H4 (cell line): ENCODE data around the gene RASGRP2. TPM values are rescaled to one million over a fixed set of nuclear protein-coding genes. Genes with fewer than 3 reads are reported as not detected.
A peak's percentile ranks its signal among the peaks of the same experiment; 100 is the strongest.

ENCODE experiments used
- DNase-seq: peaks from one replicate; pipeline ENCODE4 v3.0.0-alpha.2; 2015; ENCODE audit warnings: low spot score
- total RNA-seq: library from RNA; depleted of rRNA; stranded (reverse); fragments of >200 nt; shearing (Covaris generic); gene quantifications from 2 replicates; pipeline ENCODE4 v1.2.3, GENCODE V29; 2014; rRNA removed

Gene RASGRP2
- not detected in 2 replicates for total RNA-seq

DNA sequence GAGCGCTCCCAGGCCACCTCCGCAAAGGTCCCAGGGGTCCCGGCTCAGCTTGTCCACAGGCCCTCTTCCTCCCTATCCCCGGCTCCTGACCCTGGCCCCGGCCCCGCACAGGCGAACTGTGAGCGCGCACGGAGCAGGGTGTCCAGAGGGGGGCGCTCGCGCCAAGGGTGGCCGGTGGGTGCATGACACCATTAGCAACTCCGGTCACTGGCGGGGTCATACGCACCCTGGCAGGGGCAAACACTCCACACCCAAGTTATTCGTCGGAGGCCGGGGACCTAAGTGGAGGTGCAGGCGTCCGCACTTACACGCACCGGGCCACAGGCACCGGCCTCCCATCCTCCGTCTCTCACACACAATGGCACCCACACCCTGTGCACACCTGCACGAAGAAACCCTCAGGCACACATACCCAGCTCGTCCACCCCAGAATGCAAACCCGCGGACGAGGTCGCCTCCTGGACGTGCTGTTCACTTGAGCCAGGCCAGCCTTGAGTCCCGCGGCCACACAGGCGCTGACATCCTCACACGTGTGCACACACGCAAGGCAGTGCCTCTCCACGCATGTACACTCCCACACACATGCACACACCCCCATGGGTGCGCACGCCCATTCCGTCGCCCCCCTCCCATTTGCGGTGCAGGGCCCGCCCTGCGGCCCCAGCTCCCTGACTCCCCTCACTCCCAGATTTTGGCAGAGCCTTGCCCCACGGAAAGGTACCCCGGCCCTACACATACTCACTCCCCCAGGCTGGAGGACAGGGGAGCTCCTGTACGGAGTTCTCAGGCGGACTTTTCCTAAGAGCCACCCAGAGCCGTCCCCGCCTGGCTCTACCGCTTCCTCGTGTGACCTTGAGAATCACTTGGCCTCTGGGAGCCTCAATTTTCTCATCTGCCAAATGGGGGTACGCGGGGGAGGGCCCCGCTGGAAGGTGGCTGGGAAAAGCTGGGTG is at the start of gene RASGRP2:
TSS of gene RASGRP2 (minus strand) at position 552 of the 953 bp plus-strand sequence. CDS start 1,276 bp downstream, outside the sequence.
- no peak for DNase-seq

DNA sequence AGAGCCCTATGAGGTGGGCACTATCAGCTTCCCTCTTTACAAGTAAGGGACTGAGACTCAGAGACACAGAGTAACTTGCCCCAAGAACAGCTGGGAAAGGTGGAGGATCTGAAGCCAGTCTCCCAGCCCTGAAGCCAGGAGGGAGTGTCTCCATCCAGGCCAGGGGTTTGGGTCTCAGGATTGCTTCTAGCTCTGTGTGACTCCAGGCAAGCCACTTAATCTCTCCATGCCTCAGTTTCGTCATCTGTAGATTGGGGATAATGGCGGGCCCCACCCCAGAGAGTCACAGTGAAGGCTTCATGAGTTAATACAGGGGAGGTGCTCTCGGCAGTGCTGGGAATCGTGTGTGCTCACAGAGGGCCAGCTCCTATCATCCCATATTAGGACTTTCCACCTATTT is 48.5 kb upstream of the RASGRP2 start:
- DNase-seq = no peak

DNA sequence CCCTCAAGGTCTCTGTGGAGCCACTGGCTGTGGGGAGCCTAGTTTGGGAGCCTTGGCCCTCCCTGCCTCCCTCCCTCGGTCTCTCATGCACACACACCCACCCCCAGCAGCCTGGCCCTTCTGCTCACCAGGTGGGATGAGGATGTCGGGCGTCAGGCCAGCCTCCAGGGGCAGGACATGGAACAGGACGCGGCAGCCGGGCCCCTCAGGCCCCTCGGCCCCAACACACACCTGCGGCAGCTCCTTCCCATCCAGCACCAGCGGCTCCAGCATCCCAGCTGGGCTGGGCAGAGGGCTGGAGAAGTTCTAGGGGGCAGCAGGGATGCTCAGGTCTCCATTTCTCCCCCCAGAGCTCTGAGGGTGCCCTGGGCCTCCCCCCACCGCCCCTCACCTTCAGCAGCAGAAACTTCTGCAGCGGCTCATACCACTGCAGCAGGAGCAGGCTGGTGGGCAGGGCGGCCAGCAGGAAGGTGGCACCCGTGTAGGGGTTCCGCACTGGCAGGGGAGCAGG is 47.9 kb upstream of the RASGRP2 start:
- DNase-seq = no peak

DNA sequence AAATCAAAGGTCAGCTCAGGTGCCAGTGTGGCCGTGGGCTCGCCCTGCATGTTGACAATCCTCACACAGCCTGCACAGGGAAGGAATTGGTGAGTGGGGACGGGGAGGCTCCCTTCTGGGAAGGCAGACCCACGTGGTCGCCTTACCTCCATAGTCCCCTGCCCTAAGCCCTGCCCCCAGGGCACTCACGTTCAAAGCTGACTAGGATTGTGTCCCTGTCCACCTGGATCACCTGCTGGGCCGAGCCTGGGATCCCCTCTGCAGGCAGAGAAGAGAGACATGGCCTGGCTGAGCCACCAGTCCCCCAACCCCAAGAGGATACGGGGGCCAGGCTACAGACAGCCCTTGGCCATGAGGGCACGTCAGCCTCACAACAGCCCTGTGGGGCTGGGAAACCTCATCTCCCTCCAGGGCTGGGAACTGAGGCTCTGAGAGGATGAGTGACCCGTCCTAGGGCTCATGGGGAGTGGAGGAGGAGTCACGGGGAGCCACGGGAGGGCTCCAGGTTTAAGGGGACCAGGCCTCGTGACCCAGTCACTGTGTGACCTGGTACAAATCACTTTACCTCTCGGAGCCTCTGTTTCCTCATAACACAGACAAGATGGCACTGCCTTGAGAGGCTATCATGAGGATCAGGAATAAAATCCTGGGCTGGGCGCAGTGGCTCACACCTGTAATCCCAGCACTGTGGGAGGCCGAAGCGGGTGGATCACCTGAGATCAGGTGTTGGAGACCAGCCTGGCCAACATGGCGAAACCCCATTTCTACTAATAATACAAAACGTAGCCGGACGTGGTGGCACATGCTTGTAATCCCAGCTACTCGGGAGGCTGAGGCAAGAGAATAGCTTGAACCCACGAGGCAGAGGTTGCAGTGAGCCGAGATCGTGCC is 46.5 kb upstream of the RASGRP2 start:
- no peak for DNase-seq

DNA sequence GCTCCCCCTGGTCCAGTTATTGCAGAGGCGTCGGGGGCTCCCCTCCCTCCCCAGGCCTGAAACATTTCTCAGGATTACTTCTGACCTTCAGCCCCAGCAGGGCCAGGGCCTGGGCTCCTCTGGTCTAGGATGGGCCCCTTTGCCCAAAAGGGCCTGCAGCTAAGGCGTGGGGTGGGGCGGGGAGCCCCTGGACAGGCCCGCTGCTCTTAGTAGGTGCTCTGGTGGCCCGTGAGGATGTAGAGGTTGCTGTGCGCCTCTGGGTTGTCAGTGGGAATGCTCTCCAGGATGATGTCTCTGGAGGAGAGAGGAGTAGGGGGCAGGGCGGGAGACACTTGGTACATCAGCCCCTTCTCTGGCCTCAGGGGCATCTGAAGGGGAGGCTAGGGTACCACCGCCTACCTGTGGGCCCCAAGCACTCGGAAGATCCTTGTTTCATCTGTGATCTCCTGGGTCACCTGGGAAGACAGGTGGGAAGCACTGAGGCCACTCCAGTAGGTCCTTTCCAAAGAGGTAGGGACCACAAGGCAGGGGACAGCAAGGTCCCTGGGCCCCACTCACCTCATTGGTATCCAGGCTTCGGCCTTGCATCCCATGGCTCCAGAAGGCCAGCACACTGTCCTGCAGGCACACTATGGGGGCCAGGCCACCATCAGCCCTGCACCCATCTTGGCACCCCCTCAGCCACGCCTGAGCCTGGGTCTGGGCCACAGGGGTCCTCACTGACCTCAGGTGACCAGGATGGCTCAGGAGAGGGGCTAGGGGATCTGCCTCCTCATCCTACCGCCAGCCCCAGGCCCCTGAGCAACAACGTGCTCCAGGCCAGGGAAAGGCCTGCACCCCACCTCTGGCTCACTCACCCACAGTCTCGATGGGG is 45.6 kb upstream of the RASGRP2 start:
- DNase-seq = no peak

DNA sequence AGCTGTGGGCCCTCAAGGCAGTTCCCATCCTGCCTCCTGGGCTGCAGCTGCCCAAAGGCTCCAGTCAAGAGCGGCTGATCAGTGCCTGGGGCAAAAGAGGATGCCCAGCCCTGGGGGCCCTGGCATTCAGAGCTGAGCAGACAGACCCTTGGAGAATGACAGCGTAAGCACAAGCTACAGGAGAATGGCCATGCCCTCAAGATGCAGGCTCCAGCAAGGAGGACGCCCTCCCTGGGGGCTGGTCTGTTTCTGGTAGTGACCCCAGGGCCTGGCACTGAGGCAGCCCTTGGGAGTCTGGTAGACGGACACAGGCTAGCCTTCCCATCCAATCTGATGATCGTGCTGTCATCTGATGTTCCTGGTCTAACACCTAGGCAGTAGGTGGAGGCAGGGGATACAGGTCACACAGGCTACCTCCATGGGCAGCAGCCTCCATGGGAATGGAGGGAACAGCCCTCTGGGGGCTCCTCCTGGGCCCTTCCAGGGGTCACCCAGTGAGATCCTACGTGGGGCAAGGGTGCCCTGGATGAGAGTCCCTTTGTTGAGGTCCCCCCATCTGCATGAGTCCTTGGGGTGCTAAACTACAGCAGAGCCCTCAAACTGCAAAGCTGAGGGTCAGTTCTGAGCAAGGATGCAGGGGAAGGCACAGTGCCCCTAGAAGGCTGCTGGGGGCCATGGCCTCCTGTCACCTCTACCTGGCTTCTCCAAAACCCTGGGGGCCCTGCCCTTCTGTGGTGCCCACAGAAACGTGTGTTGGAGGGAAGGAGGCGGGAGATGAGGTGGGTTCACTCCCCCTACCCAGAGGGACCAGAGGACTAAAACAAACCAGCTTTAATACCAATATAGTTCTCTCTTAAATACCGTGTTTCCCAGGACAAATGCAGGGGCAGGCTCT is 44.6 kb upstream of the RASGRP2 start:
- DNase-seq = no peak

DNA sequence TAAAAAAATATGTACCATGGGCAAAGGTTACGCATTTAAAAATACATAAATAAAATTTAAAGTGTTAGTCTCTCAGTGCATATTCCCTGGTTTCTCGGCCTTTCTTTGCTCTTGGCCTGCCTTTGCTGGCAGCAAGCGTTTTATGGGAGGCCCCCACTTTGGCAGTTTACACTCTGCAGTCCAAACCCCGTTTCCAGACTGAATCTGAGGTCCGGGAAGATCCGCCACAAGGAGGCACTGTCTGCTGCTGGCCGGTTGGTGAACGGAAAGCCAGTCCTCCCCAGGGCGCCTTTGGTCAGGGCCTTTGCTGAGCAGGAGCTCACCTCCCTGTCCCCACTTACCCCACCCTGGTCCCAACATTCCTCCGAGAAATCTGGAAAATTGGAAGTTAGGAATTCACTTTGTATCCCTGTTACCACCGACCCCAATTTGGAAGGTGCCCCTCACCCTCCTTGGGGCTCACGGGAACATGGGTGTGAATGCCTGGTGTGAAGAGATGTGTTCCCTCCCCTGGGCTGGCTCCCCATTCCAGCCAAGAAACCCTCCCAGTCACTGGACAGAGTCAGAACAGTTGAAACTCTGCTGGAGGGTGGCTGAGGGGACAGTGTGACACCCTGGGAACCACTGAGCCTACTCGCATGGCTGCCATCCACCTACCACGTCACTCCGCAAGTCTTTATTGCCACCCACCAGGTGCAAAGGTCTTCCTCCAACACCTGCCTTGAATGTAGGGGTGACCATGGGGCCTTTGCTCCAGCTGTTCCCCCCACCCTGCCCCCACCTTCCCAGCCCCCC is 43.8 kb upstream of the RASGRP2 start:
- DNase-seq = no peak

DNA sequence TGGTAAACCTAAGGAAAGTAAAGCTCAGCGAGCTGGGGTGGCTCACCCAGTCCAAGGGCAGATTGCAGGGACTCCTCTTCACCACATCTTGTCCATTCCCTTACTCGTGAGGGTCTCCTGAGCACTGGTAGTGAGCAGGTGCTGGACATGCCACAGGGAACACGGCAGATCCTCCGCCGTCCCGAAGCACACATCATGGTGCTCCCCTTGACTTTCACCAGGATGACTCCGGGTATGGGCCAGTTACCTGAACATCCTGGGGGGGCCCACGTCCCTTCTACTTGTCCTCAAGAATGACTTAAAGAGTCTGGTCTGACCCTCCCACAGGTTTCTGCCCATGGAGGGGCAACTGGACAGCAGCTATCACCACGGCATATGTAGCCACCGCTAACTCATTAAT is 42.4 kb upstream of the RASGRP2 start:
- no peak for DNase-seq

DNA sequence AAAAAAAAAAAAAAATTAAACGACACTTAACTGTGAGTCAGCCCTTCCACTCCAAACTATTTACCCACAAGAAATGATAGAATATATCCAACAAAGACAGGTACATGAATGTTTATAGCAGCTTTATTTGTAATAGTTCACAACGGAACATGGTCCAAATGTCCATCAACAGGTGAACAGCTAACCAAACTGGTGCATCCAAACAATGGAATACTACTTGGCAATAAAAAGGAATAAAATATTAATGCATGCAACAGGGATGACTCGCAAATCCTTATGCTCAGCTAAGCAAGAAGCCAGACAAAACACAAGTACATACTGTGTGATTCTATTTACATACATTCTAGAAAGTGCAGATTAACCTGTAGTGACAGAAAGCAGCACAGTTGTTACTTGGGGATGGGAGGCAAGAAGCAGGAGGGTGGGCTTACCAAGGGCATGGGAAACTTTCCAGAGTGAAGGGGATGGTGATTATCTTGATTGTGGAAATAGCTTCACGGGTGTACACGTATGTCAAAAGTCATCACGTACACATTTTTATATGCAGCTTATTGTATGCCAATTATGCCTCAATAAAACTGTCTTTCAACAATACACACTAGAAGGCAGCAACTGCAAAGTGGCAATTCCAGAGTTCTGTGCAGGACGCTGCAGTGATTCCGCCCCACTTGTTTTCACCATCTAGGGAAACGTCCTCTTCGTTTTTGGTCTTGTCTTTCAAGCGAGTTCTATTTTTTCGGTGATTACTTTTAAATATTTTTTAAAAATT is 41.1 kb upstream of the RASGRP2 start:
- no peak for DNase-seq

DNA sequence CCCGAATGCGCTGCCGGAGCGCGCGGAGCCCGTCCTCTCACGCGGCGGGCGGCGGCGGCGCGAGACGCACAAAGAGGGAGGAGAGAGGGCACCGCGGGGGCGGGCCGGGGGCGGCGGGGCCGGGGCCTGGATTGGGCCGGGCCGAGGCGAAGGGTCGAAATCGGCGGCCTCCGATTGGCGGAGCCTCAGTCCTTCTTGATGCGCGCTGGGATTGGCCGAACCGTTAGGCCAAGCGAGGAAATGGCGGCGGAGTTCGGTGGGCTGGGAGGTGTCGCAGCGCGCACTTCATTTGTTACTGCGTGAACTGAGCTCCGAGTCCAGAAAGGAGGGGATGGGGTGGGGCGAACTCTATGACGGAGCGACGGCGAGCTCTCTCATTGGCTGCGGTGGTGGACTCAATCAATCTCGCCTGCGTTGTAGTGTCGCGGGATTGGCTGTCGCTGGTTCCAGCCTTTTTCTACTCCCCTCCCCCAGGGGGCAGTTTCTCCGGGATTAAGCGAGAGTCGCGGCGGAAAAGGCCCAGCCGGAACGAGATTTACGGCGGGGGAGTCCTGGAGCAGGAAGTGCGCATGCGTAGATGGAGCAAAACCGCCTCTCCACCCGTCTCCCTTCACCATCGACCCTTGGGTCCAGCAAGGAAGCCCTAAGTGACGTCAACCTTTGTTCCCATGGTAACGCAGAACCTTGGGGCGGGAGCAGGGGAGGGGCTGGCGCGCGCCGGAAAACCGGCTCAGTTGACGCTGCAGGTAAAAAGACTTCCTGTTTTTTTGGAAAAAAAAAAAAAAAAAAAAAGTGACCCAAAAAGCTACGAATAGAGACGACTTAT is 34.7 kb upstream of the RASGRP2 start, which contains the start of gene SF1:
TSS of gene SF1 (minus strand) at position 70 of the 826 bp plus-strand sequence. CDS start 150 bp downstream, outside the sequence.
- peak; percentile 100 for DNase-seq

DNA sequence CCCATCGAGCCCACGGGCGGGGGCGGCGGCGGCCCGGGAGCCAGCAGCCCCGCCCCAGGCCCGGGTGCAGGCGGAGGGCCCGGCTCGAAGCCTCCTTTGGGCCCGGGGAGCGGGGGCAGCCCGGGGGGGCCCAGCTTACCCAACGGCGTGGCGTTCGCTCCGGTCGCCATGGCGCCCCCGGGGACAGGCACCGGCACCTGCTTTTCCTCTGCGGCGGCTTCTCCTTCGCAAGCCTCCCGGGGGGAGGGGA is 34.2 kb upstream of the RASGRP2 start:
- no peak for DNase-seq

DNA sequence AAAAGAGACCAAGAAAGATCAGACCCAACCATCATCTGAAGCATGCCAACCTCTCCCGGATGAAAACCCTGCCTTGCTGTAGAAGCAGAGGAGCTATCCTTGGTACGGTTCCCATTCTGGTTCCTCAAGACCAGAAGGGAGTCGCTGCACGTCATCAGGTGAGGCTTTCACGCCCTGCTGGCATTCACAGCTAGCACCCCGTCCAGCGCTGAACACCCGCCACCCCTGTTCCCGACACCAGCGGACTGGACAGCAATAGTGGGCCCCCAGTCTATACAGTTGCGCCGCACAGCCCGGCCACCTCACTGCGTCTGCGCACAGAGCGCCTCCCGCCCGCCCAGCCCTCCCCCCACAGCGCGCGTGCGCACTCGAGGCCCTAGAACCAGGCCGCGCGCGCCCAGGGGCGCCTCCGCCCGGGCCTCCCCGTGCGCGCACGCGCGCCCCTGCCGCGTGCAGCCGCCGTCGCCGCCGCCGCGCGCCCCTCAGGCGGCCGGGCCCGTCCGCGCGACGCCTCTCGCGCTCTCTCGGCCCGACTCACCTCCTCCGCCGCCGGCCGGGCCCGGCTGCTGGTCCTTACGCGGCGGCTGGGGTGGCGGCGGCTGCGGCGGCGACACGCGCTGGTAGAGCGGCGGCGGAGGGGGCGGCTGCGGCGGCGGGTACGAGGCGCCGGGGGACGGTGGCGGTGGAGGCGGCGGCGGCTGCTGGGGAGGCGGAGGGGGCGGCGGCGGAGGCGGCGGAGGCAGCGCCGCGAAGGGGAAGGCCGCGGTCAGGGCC is 33.7 kb upstream of the RASGRP2 start:
- peak; percentile 54 for DNase-seq

DNA sequence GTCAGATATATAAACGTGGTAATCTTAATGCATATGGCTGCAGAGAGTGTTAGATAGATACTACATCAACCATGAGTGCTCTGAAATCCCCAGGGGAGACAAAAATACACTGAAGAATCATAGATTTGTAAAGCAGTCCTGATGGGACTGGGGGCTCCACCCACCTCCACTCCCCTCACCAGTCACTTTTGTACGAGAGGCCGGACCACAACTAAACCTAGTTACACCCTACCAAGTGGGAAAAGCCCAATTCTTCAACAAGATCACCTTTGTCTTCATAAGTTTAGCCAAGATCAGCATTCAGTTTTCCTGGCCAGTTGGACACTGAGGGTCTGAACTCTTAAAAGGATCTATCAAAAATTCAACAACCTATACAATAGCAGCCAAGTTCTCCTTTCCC is 32.9 kb upstream of the RASGRP2 start:
- no peak for DNase-seq

DNA sequence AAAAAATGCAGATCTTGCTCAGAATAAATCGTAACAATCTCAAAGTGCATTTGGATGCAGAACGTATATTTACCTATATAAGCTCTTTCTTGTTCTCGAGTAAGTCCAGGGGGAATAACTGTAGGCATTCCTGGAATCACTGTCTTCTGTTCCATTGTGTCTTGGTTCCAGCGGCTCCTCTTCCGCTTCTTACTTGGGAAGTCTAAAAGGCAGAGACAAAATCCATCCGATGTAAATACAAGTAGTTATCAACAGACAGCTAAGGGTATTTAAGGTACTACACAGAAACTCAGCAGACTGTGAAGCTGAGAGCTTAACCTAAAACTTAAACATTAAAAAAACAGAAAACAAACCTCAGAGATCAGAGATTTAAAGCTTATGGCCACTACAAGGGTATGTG is 32.5 kb upstream of the RASGRP2 start:
- DNase-seq = no peak

DNA sequence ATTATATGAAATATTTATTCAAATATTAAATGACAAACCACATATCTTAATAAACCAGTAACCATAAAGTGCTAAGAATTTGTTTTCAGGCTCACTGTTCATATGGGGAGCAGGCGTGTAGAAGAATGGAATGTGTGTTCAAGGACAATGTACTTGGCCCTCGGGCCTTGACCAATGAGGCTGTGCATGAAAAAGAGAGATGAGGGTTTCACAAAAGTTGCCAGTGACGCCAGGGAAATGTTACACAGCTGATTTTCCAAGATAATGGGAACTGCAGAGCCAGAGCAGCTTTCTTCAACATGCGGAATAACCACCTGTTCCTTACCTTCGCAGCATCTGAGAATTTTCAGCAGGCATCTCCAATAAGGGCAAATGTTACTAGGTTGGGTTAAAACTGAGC is 30.2 kb upstream of the RASGRP2 start:
- no peak for DNase-seq

DNA sequence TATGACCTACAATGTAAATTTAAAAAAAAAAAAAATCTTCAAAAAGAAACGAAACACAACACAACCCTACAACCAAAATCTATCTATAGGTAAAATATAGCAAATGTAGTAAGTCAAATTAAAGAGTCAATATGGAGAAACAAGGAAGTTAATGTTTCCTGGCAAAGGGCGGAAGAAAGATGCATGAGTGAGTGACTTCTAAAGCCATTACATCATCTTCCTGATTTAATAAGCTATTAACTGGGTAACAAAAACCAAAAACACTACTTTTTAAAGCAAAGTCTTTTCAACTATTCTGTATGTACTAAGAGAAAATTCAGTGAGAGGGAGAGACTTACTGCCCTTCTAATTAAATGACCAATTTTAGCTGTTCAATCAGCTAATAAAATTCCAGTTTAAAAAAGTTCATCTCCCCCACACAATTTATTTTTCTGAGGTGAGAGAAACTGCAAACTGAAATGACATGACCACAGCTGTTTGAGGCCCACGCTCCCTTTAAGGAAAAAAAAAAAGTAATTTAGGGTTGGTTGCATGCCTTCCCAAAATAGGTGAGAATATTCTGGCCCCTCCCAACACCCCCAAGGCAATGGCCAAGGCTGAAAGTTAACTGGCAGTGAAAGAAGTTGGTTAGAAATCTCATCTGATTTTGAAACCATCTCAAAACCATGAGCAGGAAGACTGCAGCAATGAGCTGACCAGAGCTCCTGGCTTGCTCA is 28.5 kb upstream of the RASGRP2 start:
- no peak for DNase-seq
